Measurements from ENCODE around the gene LPXN.

DNA sequence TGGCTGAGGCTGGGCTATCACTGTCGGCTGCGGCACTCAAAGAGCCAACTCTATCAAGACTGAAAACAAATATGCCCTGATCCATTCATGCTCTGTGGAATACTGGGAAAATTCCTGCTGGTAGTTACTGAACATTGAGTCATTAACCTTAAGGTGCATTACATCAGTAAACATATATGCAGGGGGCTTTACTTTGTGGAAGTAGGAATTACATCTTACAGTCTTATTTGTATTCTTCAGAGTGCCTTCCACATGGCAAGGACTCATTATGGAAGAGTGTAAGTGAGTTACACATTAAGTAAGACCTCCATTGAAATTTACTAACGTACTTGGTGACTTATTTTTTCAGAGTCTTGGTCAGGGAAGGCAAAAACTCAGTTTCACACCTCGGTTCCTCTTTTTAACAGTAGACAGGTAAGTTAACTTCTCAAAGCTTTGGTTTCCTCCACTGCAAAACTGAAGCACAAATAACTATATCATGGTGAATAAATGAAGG lies 72.2 kb downstream of the LPXN start:
- no peak for TF ChIP-seq POLR2A (IDR thresholded peaks at IDR 0.05; ENCODE audit: low read depth, low read length)
- TF ChIP-seq POLR2AphosphoS5 (IDR thresholded peaks at IDR 0.05; ENCODE audit: low read depth, low read length) = no peak
- no peak for TF ChIP-seq TAF1 (IDR thresholded peaks at IDR 0.05; ENCODE audit: borderline replicate concordance, low read depth, low read length)
